Liver (tissue), 3 donors: ENCODE data around the gene MEIG1.

Source experiments
- EGR1 ChIP-seq, 2 donors: IDR thresholded peaks; 2 replicates each; pipeline ENCODE4 v1.6.1; 2016 to 2018; ENCODE audit warnings: antibody characterized with exemption in 2 of 2, low read depth in 2 of 2
- FOXA1 ChIP-seq: IDR thresholded peaks from 2 replicates; pipeline ENCODE4 v1.6.1; 2016; ENCODE audit warnings: antibody characterized with exemption
- GABPA ChIP-seq, 2 donors: IDR thresholded peaks in 1 of 2; conservative IDR thresholded peaks in 1 of 2; 2 replicates each; pipeline ENCODE4 v1.6.1; 2016; ENCODE audit warnings: antibody characterized with exemption in 2 of 2, mild to moderate bottlenecking in 1 of 2, moderate library complexity in 1 of 2
- JUND ChIP-seq, 2 donors: IDR thresholded peaks; 2 replicates each; pipeline ENCODE4 v1.6.1; 2016; ENCODE audit warnings: antibody characterized with exemption in 2 of 2
- RAD21 ChIP-seq, 2 donors: IDR thresholded peaks; 2 replicates each; pipeline ENCODE4 v1.6.1; 2016; ENCODE audit warnings: antibody characterized with exemption in 2 of 2, mild to moderate bottlenecking in 2 of 2
- RXRA ChIP-seq, 2 donors: IDR thresholded peaks; 2 replicates each; pipeline ENCODE4 v1.6.1; 2017 to 2018; ENCODE audit warnings: antibody characterized with exemption in 2 of 2, mild to moderate bottlenecking in 1 of 2
- SP1 ChIP-seq: IDR thresholded peaks from 2 replicates; pipeline ENCODE4 v1.6.1; 2018; ENCODE audit warnings: antibody characterized with exemption, mild to moderate bottlenecking
- TAF1 ChIP-seq: conservative IDR thresholded peaks from 2 replicates; pipeline ENCODE4 v1.6.1; 2016; ENCODE audit warnings: antibody characterized with exemption, mild to moderate bottlenecking
- YY1 ChIP-seq: IDR thresholded peaks from 2 replicates; pipeline ENCODE4 v1.6.1; 2016; ENCODE audit warnings: antibody characterized with exemption, mild to moderate bottlenecking
- TF ChIP-seq, protein P1 (sequence below): fragments of 150-350 bp; IDR thresholded peaks from 2 replicates; pipeline ENCODE4 v1.5.1; 2017; ENCODE audit warnings: improper control_type of control experiment, low read depth, low read length; ENCODE audit not compliant: missing input control
- TF ChIP-seq, protein P2 (sequence below): IDR thresholded peaks from 2 replicates; pipeline ENCODE4 v1.6.1; 2016; ENCODE audit warnings: antibody characterized with exemption, mild to moderate bottlenecking
- TF ChIP-seq, protein P3 (sequence below): IDR thresholded peaks from 2 replicates; pipeline ENCODE4 v1.6.1; 2016; ENCODE audit warnings: antibody characterized with exemption
- TF ChIP-seq, protein P4 (sequence below): IDR thresholded peaks from 2 replicates; pipeline ENCODE4 v1.6.1; 2016; ENCODE audit warnings: antibody characterized with exemption
- donor health status: healthy.
- donor health status: healthy.

DNA sequence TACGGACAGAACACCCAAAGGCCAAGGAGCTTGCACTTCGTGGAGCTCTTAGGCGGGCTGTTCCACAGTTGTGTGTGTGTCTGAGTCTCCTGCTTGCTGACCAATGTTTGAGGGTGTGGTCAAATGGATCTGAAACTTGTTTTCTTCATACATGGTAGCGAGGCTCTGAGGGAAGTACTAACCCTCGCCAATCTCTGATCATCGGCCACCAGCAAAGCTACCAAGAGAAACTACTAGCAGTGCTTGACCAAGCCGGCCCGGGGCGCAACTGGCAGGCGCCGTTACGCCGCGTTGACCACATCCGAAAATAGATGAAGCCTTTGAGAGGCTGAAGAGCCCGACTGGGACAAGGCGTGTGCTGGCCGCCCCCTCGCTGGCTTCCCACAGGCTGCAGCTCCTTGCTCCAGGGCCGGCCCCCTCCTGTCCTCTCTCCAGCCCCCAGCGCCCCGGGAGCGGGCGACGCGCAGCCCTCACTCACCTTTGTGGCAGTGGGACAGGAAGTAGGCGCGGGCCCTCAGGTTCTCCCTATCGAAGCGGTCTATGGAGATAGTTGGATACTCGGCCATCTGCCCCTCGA, 5.7 kb upstream of the MEIG1 start:
- TF ChIP-seq, protein P1, sequence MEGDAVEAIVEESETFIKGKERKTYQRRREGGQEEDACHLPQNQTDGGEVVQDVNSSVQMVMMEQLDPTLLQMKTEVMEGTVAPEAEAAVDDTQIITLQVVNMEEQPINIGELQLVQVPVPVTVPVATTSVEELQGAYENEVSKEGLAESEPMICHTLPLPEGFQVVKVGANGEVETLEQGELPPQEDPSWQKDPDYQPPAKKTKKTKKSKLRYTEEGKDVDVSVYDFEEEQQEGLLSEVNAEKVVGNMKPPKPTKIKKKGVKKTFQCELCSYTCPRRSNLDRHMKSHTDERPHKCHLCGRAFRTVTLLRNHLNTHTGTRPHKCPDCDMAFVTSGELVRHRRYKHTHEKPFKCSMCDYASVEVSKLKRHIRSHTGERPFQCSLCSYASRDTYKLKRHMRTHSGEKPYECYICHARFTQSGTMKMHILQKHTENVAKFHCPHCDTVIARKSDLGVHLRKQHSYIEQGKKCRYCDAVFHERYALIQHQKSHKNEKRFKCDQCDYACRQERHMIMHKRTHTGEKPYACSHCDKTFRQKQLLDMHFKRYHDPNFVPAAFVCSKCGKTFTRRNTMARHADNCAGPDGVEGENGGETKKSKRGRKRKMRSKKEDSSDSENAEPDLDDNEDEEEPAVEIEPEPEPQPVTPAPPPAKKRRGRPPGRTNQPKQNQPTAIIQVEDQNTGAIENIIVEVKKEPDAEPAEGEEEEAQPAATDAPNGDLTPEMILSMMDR, result no peak
- no peak for TF ChIP-seq RAD21 (IDR thresholded peaks at IDR 0.05)
- no peak for TF ChIP-seq GABPA (IDR thresholded peaks at IDR 0.05 in 1 of 2, conservative IDR thresholded peaks at IDR 0.05 in 1 of 2)
- TF ChIP-seq TAF1, result no peak
- no peak for TF ChIP-seq FOXA1
- TF ChIP-seq, protein P2, sequence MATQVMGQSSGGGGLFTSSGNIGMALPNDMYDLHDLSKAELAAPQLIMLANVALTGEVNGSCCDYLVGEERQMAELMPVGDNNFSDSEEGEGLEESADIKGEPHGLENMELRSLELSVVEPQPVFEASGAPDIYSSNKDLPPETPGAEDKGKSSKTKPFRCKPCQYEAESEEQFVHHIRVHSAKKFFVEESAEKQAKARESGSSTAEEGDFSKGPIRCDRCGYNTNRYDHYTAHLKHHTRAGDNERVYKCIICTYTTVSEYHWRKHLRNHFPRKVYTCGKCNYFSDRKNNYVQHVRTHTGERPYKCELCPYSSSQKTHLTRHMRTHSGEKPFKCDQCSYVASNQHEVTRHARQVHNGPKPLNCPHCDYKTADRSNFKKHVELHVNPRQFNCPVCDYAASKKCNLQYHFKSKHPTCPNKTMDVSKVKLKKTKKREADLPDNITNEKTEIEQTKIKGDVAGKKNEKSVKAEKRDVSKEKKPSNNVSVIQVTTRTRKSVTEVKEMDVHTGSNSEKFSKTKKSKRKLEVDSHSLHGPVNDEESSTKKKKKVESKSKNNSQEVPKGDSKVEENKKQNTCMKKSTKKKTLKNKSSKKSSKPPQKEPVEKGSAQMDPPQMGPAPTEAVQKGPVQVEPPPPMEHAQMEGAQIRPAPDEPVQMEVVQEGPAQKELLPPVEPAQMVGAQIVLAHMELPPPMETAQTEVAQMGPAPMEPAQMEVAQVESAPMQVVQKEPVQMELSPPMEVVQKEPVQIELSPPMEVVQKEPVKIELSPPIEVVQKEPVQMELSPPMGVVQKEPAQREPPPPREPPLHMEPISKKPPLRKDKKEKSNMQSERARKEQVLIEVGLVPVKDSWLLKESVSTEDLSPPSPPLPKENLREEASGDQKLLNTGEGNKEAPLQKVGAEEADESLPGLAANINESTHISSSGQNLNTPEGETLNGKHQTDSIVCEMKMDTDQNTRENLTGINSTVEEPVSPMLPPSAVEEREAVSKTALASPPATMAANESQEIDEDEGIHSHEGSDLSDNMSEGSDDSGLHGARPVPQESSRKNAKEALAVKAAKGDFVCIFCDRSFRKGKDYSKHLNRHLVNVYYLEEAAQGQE, result no peak
- TF ChIP-seq, protein P3, sequence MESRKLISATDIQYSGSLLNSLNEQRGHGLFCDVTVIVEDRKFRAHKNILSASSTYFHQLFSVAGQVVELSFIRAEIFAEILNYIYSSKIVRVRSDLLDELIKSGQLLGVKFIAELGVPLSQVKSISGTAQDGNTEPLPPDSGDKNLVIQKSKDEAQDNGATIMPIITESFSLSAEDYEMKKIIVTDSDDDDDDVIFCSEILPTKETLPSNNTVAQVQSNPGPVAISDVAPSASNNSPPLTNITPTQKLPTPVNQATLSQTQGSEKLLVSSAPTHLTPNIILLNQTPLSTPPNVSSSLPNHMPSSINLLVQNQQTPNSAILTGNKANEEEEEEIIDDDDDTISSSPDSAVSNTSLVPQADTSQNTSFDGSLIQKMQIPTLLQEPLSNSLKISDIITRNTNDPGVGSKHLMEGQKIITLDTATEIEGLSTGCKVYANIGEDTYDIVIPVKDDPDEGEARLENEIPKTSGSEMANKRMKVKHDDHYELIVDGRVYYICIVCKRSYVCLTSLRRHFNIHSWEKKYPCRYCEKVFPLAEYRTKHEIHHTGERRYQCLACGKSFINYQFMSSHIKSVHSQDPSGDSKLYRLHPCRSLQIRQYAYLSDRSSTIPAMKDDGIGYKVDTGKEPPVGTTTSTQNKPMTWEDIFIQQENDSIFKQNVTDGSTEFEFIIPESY, result no peak
- TF ChIP-seq SP1, result no peak
- TF ChIP-seq, protein P4, sequence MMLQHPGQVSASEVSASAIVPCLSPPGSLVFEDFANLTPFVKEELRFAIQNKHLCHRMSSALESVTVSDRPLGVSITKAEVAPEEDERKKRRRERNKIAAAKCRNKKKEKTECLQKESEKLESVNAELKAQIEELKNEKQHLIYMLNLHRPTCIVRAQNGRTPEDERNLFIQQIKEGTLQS, result no peak
- TF ChIP-seq JUND (IDR thresholded peaks at IDR 0.05), result no peak
- no peak for TF ChIP-seq RXRA (IDR thresholded peaks at IDR 0.05)
- no peak for TF ChIP-seq EGR1 (IDR thresholded peaks at IDR 0.05; ENCODE audit: low read depth in 2 of 2)
- TF ChIP-seq YY1, result no peak
